Measurements from ENCODE around the gene MGAT4A.
"Not testable (repeated sequence)": the region's sequence is repeated elsewhere in the genome, so short reads cannot be mapped to it uniquely, and the experiment has no call there.

The MGAT4A gene

GRCh38 chr2:98702858-98703620 lies 27.9 kb downstream of the MGAT4A start:
- no peak for DNase-seq (ENCODE audit: low spot score)

GRCh38 chr2:98702127-98702802 lies 28.7 kb downstream of the MGAT4A start:
- no peak for DNase-seq (ENCODE audit: low spot score)

- no peak for DNase-seq (ENCODE audit: low spot score)
Measured at GRCh38 chr2:98701230-98701629, 29.7 kb downstream of the MGAT4A start.

- DNase-seq (ENCODE audit: low spot score) = no peak
Measured at GRCh38 chr2:98698896-98699295, 32.0 kb downstream of the MGAT4A start.

- no peak for DNase-seq (ENCODE audit: low spot score)
Measured at GRCh38 chr2:98697651-98698337, 33.1 kb downstream of the MGAT4A start.

GRCh38 chr2:98696200-98696599 lies 34.7 kb downstream of the MGAT4A start:
- DNase-seq (ENCODE audit: low spot score) = no peak

GRCh38 chr2:98695255-98695654 lies 35.7 kb downstream of the MGAT4A start:
- no peak for DNase-seq (ENCODE audit: low spot score)

- DNase-seq (ENCODE audit: low spot score) = no peak
Measured at GRCh38 chr2:98693477-98693876, 37.5 kb downstream of the MGAT4A start.

- DNase-seq (ENCODE audit: low spot score) = no peak
Measured at GRCh38 chr2:98692090-98693054, 38.6 kb downstream of the MGAT4A start.

GRCh38 chr2:98691303-98691702 lies 39.6 kb downstream of the MGAT4A start:
- DNase-seq (ENCODE audit: low spot score) = no peak

- no peak for DNase-seq (ENCODE audit: low spot score)
Measured at GRCh38 chr2:98685930-98686887, 44.7 kb downstream of the MGAT4A start.

- DNase-seq (ENCODE audit: low spot score) = no peak
Measured at GRCh38 chr2:98683728-98684127, 47.2 kb downstream of the MGAT4A start.

- no peak for DNase-seq (ENCODE audit: low spot score)
Measured at GRCh38 chr2:98676742-98677141, 54.2 kb downstream of the MGAT4A start.

GRCh38 chr2:98674233-98674964 lies 56.5 kb downstream of the MGAT4A start:
- no peak for DNase-seq (ENCODE audit: low spot score)

- no peak for DNase-seq (ENCODE audit: low spot score)
Measured at GRCh38 chr2:98669675-98670074, 61.3 kb downstream of the MGAT4A start.

- no peak for DNase-seq (ENCODE audit: low spot score)
Measured at GRCh38 chr2:98665677-98666076, 65.3 kb downstream of the MGAT4A start.

GRCh38 chr2:98664323-98664722 lies 66.6 kb downstream of the MGAT4A start:
- no peak for DNase-seq (ENCODE audit: low spot score)

- DNase-seq (ENCODE audit: low spot score) = no peak
Measured at GRCh38 chr2:98663511-98664090, 67.3 kb downstream of the MGAT4A start.

GRCh38 chr2:98659491-98659840 lies 71.5 kb downstream of the MGAT4A start:
- DNase-seq (ENCODE audit: low spot score) = not testable (repeated sequence)

Measured in iPS-NIHi11 (cell line).